HepG2 (cell line): ENCODE results near the gene MRFAP1L1. TPM values are rescaled to one million over a fixed set of nuclear protein-coding genes. Genes with fewer than 3 reads are reported as not detected.

ENCODE experiments used
- FOSL2 ChIP-seq: sonication (generic); formaldehyde crosslinking; IDR thresholded peaks from 2 replicates; pipeline ENCODE4 v1.4.0; 2020; ENCODE audit warnings: missing genetic modification reagents
- GATAD1 ChIP-seq: IDR thresholded peaks from 2 replicates; pipeline ENCODE4 v1.6.1; 2016; ENCODE audit warnings: missing genetic modification reagents, missing compliant biosample characterization
- HNRNPUL1 ChIP-seq: fragments of 200-400 bp; formaldehyde crosslinking; IDR thresholded peaks from 2 replicates; pipeline ENCODE4 v1.6.1; 2017; ENCODE audit warnings: low read depth, mild to moderate bottlenecking, low read length, moderate library complexity
- MYNN ChIP-seq: sonication (generic); formaldehyde crosslinking; IDR thresholded peaks from 2 replicates; pipeline ENCODE4 v1.4.0; 2020; ENCODE audit warnings: mild to moderate bottlenecking, low read depth, missing genetic modification reagents
- NFE2L2 ChIP-seq: fragments of 150-350 bp; IDR thresholded peaks from 2 replicates; pipeline ENCODE4 v1.6.1; 2014; ENCODE audit warnings: low read length
- NR1H2 ChIP-seq: sonication (generic); formaldehyde crosslinking; IDR thresholded peaks from 2 replicates; pipeline ENCODE4 v1.8.1; 2022; ENCODE audit warnings: low read depth, missing genetic modification reagents, borderline replicate concordance
- RARA ChIP-seq: IDR thresholded peaks from 2 replicates; pipeline ENCODE4 v1.6.1; 2016; ENCODE audit warnings: missing genetic modification reagents, missing compliant biosample characterization
- SKI ChIP-seq: fragments of 450-650 bp; IDR thresholded peaks from one replicate; pipeline ENCODE4 v1.6.1; 2018; ENCODE audit warnings: mild to moderate bottlenecking; ENCODE audit not compliant: partially characterized antibody
- ZNF12 ChIP-seq: sonication (generic); formaldehyde crosslinking; IDR thresholded peaks from 2 replicates; pipeline ENCODE4 v1.5.0; 2020; ENCODE audit warnings: missing genetic modification reagents
- ZNF615 ChIP-seq: sonication (generic); formaldehyde crosslinking; IDR thresholded peaks from 2 replicates; pipeline ENCODE4 v1.5.0; 2020; ENCODE audit warnings: mild to moderate bottlenecking, missing genetic modification reagents, borderline replicate concordance
- polyA plus RNA-seq, 8 experiments: library from polyadenylated mRNA; depleted of rRNA in 3 of 8; stranded (reverse) in 7 of 8; unstranded in 1 of 8; fragments of >200 nt; fragmentation: Illumina TruSeq in 4 of 8; extraction: Trizol in 4 of 8; gene quantifications; 2 replicates each; pipeline versions ENCODE4 v1.2.1 to v1.2.3, GENCODE V29; 2011 to 2016; ENCODE audit warnings: low read depth in 4 of 8, missing spikeins in 1 of 8, mixed read lengths in 1 of 8; ENCODE audit not compliant: insufficient read depth in 1 of 8
- total RNA-seq, 5 experiments: library from RNA; depleted of rRNA; stranded (reverse); fragments of >200 nt; fragmentation: Illumina TruSeq; extraction: Trizol; gene quantifications; 2 replicates each; pipeline ENCODE4 v1.2.3, GENCODE V29; 2016; ENCODE audit warnings: low read depth in 1 of 5
- TF ChIP-seq, protein P1 (sequence below), 2 experiments: sonication (generic) in 1 of 2; formaldehyde crosslinking in 1 of 2; IDR thresholded peaks; 2 replicates each; pipeline versions ENCODE4 v1.6.1 to v1.9.0; 2014 to 2022; ENCODE audit warnings: antibody characterized with exemption in 1 of 2, borderline replicate concordance in 1 of 2, inconsistent platforms in 1 of 2, low read depth in 1 of 2, missing genetic modification reagents in 1 of 2
- TF ChIP-seq, protein P2 (sequence below): sonication (generic); formaldehyde crosslinking; IDR thresholded peaks from 2 replicates; pipeline ENCODE4 v1.5.0; 2020; ENCODE audit warnings: mild to moderate bottlenecking, missing genetic modification reagents, borderline replicate concordance
- TF ChIP-seq, protein P3 (sequence below): sonication (generic); formaldehyde crosslinking; IDR thresholded peaks from 2 replicates; pipeline ENCODE4 v1.8.1; 2023; ENCODE audit warnings: mild to moderate bottlenecking, missing genetic modification reagents

MRFAP1L1 gene
- total and polyA plus RNA-seq, 2 of the 13 experiments (the other 11 are each of a cell fraction or from before 2014, with no cell fraction given): 44.8 to 76.6 TPM

DNA sequence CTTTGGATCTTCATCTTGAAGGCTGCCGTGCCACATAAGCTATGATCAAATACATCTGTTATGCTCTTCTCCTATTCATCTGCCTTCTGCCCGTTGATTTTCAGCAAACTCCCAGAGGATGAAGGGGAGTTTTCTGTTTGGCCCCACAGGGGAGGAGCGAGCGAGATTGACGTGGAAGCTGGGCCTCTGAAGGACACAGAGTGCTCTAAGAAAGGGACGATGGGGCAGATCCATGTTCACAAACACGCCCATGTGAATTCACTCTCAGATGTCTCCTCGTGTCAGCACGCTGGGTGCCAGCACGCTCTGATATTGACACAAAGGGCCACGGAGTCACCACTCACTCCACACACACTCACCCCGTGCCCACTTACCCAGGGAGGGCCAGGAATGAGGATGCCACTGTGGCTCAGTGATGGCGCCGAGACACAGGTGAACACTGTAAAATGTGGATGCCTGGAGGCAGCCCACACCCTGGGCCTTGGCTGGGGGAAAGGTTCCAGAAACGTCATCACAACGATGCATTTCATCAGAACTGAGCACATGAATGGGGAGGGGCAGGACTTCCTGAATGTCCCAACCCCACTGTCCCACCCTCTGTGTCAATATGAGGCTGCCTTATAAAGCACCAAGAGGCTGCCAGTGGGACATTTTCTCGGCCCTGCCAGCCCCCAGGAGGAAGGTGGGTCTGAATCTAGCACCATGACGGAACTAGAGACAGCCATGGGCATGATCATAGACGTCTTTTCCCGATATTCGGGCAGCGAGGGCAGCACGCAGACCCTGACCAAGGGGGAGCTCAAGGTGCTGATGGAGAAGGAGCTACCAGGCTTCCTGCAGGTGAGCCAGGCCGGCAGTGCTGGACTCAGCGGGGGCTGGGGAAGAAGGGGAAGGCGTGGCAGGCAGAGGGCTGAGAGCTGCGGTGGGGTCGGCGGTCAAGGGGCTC, 16.2 kb downstream of the MRFAP1L1 start, which contains the start of gene S100P (continued):
- TF ChIP-seq, protein P1, sequence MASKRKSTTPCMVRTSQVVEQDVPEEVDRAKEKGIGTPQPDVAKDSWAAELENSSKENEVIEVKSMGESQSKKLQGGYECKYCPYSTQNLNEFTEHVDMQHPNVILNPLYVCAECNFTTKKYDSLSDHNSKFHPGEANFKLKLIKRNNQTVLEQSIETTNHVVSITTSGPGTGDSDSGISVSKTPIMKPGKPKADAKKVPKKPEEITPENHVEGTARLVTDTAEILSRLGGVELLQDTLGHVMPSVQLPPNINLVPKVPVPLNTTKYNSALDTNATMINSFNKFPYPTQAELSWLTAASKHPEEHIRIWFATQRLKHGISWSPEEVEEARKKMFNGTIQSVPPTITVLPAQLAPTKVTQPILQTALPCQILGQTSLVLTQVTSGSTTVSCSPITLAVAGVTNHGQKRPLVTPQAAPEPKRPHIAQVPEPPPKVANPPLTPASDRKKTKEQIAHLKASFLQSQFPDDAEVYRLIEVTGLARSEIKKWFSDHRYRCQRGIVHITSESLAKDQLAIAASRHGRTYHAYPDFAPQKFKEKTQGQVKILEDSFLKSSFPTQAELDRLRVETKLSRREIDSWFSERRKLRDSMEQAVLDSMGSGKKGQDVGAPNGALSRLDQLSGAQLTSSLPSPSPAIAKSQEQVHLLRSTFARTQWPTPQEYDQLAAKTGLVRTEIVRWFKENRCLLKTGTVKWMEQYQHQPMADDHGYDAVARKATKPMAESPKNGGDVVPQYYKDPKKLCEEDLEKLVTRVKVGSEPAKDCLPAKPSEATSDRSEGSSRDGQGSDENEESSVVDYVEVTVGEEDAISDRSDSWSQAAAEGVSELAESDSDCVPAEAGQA (IDR thresholded peaks at IDR 0.05; ENCODE audit: low read depth): peak; percentile 92
- TF ChIP-seq, protein P1 (CRISPR knock-in tag; IDR thresholded peaks at IDR 0.05; ENCODE audit: borderline replicate concordance): no peak
- TF ChIP-seq NFE2L2: no peak
- TF ChIP-seq ZNF615: no peak; the same call in 1 of the 2 replicates
- peak; percentile 74 for TF ChIP-seq RARA (CRISPR knock-in tag)
- TF ChIP-seq FOSL2 (CRISPR knock-in tag): peak; percentile 69
- TF ChIP-seq, protein P2, sequence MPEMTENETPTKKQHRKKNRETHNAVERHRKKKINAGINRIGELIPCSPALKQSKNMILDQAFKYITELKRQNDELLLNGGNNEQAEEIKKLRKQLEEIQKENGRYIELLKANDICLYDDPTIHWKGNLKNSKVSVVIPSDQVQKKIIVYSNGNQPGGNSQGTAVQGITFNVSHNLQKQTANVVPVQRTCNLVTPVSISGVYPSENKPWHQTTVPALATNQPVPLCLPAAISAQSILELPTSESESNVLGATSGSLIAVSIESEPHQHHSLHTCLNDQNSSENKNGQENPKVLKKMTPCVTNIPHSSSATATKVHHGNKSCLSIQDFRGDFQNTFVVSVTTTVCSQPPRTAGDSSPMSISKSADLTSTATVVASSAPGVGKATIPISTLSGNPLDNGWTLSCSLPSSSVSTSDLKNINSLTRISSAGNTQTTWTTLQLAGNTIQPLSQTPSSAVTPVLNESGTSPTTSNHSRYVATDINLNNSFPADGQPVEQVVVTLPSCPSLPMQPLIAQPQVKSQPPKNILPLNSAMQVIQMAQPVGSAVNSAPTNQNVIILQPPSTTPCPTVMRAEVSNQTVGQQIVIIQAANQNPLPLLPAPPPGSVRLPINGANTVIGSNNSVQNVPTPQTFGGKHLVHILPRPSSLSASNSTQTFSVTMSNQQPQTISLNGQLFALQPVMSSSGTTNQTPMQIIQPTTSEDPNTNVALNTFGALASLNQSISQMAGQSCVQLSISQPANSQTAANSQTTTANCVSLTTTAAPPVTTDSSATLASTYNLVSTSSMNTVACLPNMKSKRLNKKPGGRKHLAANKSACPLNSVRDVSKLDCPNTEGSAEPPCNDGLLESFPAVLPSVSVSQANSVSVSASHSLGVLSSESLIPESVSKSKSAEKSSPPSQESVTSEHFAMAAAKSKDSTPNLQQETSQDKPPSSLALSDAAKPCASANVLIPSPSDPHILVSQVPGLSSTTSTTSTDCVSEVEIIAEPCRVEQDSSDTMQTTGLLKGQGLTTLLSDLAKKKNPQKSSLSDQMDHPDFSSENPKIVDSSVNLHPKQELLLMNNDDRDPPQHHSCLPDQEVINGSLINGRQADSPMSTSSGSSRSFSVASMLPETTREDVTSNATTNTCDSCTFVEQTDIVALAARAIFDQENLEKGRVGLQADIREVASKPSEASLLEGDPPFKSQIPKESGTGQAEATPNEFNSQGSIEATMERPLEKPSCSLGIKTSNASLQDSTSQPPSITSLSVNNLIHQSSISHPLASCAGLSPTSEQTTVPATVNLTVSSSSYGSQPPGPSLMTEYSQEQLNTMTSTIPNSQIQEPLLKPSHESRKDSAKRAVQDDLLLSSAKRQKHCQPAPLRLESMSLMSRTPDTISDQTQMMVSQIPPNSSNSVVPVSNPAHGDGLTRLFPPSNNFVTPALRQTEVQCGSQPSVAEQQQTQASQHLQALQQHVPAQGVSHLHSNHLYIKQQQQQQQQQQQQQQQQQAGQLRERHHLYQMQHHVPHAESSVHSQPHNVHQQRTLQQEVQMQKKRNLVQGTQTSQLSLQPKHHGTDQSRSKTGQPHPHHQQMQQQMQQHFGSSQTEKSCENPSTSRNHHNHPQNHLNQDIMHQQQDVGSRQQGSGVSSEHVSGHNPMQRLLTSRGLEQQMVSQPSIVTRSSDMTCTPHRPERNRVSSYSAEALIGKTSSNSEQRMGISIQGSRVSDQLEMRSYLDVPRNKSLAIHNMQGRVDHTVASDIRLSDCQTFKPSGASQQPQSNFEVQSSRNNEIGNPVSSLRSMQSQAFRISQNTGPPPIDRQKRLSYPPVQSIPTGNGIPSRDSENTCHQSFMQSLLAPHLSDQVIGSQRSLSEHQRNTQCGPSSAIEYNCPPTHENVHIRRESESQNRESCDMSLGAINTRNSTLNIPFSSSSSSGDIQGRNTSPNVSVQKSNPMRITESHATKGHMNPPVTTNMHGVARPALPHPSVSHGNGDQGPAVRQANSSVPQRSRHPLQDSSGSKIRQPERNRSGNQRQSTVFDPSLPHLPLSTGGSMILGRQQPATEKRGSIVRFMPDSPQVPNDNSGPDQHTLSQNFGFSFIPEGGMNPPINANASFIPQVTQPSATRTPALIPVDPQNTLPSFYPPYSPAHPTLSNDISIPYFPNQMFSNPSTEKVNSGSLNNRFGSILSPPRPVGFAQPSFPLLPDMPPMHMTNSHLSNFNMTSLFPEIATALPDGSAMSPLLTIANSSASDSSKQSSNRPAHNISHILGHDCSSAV (CRISPR knock-in tag): 0 out of 2 replicates have a peak, but pooled peaks have one; percentile 76
- no peak for TF ChIP-seq ZNF12 (CRISPR knock-in tag)
- TF ChIP-seq GATAD1 (CRISPR knock-in tag): peak; percentile 72
- TF ChIP-seq, protein P3, sequence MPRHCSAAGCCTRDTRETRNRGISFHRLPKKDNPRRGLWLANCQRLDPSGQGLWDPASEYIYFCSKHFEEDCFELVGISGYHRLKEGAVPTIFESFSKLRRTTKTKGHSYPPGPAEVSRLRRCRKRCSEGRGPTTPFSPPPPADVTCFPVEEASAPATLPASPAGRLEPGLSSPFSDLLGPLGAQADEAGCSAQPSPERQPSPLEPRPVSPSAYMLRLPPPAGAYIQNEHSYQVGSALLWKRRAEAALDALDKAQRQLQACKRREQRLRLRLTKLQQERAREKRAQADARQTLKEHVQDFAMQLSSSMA (CRISPR knock-in tag): no peak
- TF ChIP-seq SKI: peak; percentile 44
- TF ChIP-seq MYNN: no peak
- no peak for TF ChIP-seq HNRNPUL1
- no peak for TF ChIP-seq NR1H2 (CRISPR knock-in tag)
